Prostate gland (tissue), 2 donors: ENCODE data around the gene ZFHX3.

Experiments
- CTCF ChIP-seq, 4 experiments: fragments of 200-600 bp in 2 of 4; fragments of 450-650 bp in 2 of 4; sonication (generic) in 2 of 4; IDR thresholded peaks; 1 replicate in 3 of 4; 2 replicates in 1 of 4; pipeline ENCODE4 v1.5.1; 2016 to 2019; ENCODE audit warnings: antibody characterized with exemption in 4 of 4, mild to moderate bottlenecking in 2 of 4, moderate library complexity in 2 of 4
- POLR2A ChIP-seq: fragments of 450-650 bp; IDR thresholded peaks from one replicate; pipeline ENCODE4 v1.6.1; 2016; ENCODE audit warnings: antibody characterized with exemption, mild to moderate bottlenecking

GRCh38 chr16:72812672-72813071 is 235.3 kb downstream of the ZFHX3 start:
- no peak for TF ChIP-seq CTCF (IDR thresholded peaks at IDR 0.05)
- TF ChIP-seq POLR2A, result no peak
